ENCODE measurements around the gene ADGRD1.

ADGRD1 gene

DNA sequence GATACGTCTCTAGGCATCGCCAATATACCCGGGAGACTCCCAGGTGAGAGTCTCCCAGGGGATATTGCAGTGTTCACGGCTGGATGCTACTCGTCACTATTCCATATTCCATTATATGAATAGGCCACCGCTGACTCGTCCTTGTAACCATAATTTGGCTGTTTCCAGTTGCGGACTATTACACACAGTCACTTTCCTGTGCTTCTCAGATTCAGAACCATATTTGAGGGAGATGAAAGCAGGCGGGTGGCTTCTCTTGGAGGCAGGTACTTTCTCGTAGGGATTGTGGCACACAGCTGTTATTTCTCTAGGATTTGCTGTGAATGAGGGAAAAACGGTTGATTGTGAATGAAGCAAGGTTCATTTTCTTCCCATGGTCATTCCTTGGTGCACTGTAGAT is 73.0 kb downstream of the ADGRD1 start:
- TF ChIP-seq FOXP2 (optimal IDR thresholded peaks at IDR 0.05; ENCODE audit: borderline replicate concordance, extremely low read depth, extremely low read length, insufficient read depth): no peak
- TF ChIP-seq SIN3A (IDR thresholded peaks at IDR 0.05; ENCODE audit: borderline replicate concordance, insufficient read depth, low read length): no peak
- no peak for TF ChIP-seq POLR2AphosphoS5 (IDR thresholded peaks at IDR 0.05; ENCODE audit: low read depth, low read length)
- TF ChIP-seq, protein P1, sequence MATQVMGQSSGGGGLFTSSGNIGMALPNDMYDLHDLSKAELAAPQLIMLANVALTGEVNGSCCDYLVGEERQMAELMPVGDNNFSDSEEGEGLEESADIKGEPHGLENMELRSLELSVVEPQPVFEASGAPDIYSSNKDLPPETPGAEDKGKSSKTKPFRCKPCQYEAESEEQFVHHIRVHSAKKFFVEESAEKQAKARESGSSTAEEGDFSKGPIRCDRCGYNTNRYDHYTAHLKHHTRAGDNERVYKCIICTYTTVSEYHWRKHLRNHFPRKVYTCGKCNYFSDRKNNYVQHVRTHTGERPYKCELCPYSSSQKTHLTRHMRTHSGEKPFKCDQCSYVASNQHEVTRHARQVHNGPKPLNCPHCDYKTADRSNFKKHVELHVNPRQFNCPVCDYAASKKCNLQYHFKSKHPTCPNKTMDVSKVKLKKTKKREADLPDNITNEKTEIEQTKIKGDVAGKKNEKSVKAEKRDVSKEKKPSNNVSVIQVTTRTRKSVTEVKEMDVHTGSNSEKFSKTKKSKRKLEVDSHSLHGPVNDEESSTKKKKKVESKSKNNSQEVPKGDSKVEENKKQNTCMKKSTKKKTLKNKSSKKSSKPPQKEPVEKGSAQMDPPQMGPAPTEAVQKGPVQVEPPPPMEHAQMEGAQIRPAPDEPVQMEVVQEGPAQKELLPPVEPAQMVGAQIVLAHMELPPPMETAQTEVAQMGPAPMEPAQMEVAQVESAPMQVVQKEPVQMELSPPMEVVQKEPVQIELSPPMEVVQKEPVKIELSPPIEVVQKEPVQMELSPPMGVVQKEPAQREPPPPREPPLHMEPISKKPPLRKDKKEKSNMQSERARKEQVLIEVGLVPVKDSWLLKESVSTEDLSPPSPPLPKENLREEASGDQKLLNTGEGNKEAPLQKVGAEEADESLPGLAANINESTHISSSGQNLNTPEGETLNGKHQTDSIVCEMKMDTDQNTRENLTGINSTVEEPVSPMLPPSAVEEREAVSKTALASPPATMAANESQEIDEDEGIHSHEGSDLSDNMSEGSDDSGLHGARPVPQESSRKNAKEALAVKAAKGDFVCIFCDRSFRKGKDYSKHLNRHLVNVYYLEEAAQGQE (IDR thresholded peaks at IDR 0.05; ENCODE audit: insufficient read depth in 1 of 2, low read depth in 2 of 2, low read length in 2 of 2): no peak
- no peak for TF ChIP-seq TAF1 (IDR thresholded peaks at IDR 0.05; ENCODE audit: borderline replicate concordance, insufficient read depth, low read length)

GRCh38 chr12:131027264-131027663 is 73.6 kb downstream of the ADGRD1 start:
- TF ChIP-seq TAF1 (IDR thresholded peaks at IDR 0.05; ENCODE audit: borderline replicate concordance, insufficient read depth, low read length): no peak
- TF ChIP-seq, protein P1 (IDR thresholded peaks at IDR 0.05; ENCODE audit: insufficient read depth in 1 of 2, low read depth in 2 of 2, low read length in 2 of 2): no peak
- no peak for TF ChIP-seq POLR2AphosphoS5 (IDR thresholded peaks at IDR 0.05; ENCODE audit: low read depth, low read length)
- TF ChIP-seq SIN3A (IDR thresholded peaks at IDR 0.05; ENCODE audit: borderline replicate concordance, insufficient read depth, low read length): no peak
- TF ChIP-seq FOXP2 (optimal IDR thresholded peaks at IDR 0.05; ENCODE audit: borderline replicate concordance, extremely low read depth, extremely low read length, insufficient read depth): no peak

DNA sequence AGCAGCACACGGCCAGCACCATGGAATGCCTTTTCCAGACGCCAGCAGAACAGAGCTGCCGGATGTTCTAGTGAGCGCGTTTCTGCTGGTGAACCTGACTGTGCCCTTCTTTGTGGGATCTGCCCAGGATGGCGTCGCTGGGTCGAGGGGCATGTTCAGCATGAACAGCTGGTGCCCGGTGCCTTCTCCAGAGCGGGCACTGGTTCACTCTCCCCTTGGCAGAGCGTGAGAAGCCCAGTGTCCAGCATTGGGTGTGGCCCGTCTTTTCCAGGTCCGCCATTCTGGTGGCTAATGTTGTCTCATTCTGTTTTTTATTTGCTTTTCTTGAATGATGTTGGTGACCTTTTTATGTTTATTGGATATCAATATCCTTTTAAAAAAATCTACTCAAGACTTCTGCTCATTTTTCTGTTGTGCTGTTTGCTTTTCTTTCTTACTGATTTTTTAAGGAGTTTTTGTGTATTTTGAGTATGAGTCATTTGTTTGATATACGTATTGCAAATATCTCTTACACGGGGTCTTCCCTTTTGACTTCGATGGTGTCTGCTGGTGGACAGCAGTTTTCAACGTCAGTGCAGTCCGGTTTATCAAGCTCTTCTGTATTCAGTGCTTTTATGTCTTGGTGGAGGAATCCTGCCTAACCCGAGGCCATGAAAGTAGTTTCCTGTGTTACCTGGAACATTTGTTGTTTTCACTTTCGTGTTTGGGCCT is 74.3 kb downstream of the ADGRD1 start:
- TF ChIP-seq SIN3A (IDR thresholded peaks at IDR 0.05; ENCODE audit: borderline replicate concordance, insufficient read depth, low read length) (no peak), TAF1 (IDR thresholded peaks at IDR 0.05; ENCODE audit: borderline replicate concordance, insufficient read depth, low read length) (no peak), FOXP2 (optimal IDR thresholded peaks at IDR 0.05; ENCODE audit: borderline replicate concordance, extremely low read depth, extremely low read length, insufficient read depth) (no peak), POLR2AphosphoS5 (IDR thresholded peaks at IDR 0.05; ENCODE audit: low read depth, low read length) (no peak)
- TF ChIP-seq, protein P1 (IDR thresholded peaks at IDR 0.05; ENCODE audit: insufficient read depth in 1 of 2, low read depth in 2 of 2, low read length in 2 of 2): no peak

- TF ChIP-seq POLR2AphosphoS5 (IDR thresholded peaks at IDR 0.05; ENCODE audit: low read depth, low read length) (no peak), FOXP2 (optimal IDR thresholded peaks at IDR 0.05; ENCODE audit: borderline replicate concordance, extremely low read depth, extremely low read length, insufficient read depth) (no peak), SIN3A (IDR thresholded peaks at IDR 0.05; ENCODE audit: borderline replicate concordance, insufficient read depth, low read length) (no peak), TAF1 (IDR thresholded peaks at IDR 0.05; ENCODE audit: borderline replicate concordance, insufficient read depth, low read length) (no peak)
- TF ChIP-seq, protein P1 (IDR thresholded peaks at IDR 0.05; ENCODE audit: insufficient read depth in 1 of 2, low read depth in 2 of 2, low read length in 2 of 2): no peak
These were observed 75.1 kb downstream of the ADGRD1 start for GRCh38 chr12:131028587-131029338.

All from PFSK-1 (cell line).